Cerebellar nuclear complex (tissue), 1 donor: Measurements from ENCODE around the gene KCNG2.

Experiments
- DNase-seq, 2 experiments: peaks; one replicate each; lab custom pipeline; 2025; lab: John Stamatoyannopoulos, UW

The KCNG2 gene

DNA sequence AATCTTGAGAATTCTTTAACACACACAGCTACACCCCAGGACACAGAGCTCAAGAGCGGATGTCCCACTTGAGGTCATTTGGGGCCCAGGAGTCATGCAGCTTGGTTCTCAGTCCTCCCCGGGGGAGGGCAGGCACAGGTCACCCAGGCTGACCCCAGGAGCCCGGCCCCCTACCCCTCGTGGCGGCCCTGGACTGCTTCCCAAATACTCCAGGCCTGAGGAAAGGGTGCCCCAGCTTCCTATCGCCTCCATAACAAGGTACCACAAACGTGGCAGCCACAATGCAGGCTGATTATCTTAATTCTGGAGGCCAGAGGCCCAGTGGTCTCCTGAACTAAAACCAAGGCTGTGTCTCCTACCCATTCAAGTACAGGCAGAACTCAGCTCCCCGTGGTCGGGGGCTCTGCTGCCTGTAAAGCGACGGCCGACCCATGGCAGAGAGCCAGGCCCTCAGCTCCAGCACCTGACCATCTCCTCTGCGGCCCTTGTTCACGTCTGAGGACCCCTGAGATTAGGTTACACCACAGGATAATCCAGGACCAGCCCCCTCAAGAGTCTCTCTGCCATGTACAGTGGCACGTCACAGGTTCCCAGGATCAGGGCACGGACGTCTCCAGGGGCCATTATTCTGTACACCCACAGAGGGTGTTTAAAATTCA lies 143.2 kb downstream of the KCNG2 start:
- no peak for DNase-seq

DNA sequence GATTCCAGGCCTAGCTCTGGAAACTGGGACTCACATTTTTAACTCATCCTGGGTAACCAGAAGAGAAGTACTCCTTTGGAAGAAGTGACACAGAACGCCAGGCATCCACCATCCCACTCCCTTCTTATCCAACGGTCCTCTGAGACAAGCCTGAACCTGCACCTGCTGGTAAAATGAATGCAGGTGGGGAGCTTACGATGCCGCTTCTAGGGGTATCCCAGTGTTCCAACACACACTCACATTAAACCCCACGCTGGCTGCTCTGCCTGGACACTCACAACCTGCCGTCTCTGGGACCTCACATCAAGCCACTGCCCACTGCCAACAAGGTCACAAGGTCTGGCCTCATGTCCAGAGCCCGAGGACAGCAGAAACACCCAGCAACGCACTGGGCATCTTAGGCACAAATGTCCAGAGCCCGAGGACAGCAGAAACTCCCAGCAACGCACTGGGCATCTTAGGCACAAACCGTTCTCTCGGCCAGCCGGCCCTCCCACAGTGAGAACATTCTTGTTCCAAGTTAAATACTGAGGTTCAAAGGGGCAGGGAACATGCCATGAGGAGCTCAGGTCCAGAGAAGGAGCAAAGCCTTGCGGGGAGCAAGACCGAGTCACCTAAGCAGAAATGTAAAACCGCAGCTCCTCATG lies 143.9 kb downstream of the KCNG2 start:
- DNase-seq = no peak

DNA sequence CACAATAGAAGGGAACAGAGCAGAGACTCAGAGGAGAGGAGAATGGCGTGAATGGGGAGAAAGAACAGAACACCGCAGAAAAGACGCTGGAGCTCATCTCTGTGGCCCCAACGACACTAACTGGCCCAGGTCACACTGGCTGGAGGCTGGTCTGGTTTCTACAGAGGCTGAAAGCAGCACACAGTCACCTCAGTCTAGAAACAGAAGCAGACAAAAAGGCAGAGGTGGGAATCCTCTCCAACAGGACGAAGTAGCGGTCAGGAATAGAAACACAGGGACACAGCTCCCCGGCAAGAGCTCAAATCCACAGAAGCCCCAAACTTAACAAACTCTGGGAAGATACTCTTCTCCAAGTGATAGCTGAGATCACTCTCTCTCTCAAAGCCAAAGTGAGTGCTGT lies 144.5 kb downstream of the KCNG2 start:
- no peak for DNase-seq

DNA sequence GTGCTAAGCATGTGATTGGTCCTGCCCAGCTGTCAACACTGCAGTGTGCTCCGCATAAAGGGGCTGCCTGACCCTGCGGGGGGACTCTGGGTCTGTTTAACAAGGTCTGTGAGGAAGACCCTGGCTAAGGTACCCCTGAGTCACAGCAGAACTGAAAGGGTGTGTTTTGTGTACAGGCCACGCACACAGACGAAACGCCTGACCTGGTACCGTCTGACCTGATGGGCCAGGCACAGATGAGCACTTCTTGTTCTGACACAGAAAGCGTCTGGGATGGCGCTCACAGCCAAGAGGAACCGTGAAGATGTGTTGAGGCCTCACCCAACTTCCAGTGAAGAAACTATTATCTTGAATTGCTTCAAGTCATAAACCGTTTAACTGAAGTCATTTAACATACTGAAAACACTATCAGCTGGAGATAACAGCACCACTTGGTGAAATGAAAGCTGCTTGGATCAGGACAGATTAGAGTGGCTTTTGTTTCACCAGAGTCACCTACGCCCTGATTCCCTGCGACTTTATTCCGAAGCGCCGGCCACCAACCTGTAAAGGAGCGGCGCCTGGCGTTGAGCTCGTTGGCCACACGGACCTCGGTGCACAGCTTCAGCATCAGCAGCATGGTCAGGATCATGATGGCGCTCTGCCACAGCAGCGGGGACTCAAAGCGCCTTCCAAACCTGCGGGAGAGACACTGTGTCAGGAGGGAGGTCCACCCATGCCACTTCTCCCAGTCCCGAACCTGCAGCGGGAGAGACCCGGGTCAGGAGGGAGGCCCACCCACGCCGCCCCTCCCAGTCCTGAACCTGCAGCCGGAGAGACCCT lies 145.3 kb downstream of the KCNG2 start:
- no peak for DNase-seq

DNA sequence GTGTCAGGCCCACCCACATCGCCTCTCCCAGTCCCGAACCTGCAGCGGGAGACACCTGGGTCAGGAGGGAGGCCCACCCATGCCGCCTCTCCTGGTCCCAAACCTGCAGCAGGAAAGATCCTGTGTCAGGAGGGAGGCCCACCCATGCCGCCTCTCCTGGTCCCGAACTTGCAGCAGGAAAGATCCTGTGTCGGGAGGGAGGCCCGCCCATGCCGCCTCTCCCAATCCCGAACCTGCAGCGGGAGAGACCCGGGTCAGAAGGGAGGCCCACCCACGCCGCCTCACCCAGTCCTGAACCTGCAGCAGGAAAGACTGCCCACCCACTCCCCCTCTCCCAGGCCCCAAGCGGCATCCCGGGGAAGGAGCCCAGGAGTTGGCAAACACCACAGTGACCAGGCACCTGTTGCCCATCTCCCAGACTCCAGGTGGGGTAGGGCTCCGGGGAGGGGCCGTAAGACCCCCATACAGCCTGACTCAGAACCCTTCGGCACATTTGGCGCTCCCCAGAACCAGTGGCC lies 145.9 kb downstream of the KCNG2 start:
- DNase-seq = no peak

DNA sequence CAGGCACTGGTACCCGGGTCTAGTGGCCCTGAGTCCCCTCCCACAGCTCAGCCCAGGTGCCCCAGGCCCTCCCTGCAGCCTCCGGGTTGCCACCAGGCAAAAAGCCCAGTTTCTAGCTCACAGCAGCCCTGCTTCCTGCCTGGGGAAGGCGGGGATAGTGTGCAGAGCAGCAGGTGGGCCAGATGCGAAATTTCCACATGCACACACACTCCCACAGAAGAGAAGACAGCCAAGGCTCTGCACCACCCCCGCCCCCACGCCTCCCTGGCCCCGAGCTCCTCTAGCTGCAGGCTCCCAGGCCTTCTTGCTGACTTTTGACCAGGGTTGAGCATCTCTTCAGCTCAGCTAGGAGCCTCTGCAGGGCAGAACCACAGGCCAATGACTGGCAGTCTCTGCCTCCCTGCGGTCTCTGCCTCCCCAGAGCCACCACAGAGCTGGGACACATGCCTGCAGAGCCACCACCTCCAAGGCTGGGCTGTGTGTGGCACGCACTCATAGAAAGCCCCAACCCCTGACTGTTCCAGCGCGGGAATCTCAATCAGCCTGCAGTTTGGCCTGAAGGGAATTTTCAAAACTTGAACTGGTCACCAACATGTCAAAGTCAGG lies 146.5 kb downstream of the KCNG2 start:
- no peak for DNase-seq

DNA sequence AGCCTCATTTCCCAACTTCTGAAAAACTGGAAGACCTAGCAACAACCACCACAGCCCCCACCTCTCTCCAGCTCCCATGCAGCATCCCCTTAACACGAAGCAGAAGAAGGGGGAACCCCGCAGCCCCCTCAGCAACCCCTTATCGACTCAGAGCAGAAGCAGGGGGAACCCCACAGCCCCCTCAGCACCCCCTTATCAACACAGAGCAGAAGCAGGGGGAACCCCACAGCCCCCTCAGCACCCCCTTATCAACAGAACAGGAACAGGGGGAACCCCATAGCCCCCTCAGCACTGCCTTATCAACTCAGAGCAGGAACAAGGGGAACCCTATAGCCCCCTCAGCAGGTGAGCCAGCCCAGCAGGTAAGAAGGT lies 147.0 kb downstream of the KCNG2 start:
- no peak for DNase-seq

DNA sequence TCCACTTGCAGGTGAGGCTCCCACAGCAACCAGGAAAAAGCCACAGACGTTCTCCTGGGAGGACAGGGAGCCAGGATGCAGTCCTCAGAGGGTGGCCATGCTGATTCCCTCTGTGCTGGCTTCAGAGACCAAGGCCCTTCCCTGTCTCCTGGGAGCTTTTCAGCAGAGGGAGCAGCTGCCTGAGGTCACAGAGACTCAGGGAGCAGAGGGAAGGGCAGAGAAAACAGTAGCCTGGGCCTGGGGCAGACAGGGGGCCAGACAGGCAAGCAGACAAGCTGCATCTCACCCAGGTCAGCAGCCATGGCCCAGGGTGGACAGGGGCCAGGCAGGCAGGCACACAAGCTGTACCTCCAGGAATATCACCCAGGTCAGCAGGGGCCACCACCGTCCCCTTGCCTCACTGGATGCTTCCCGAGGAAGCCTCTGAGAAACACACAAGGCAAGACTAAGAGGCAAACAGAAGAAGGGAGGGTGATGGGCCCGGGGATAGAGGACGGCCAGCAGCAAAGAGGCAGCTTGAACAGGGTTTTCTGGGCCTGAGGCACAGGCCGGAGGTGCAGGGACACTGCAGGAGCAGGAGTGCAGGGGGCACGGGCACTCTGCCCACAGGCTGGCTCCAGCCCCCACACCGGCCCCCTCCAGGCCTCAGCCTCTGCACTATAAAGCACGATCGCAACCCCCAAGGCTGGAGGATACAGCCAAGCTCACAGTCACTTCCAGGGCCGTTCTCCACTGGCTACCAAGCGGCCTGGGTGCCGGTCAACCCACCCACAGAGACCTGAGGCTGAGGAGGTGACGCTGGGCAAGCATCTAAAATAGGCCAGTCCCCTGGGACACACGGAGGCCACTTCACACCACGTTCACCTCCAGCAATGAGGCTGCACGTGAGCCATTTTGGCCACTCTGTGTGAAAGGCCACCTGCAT lies 147.6 kb downstream of the KCNG2 start:
- DNase-seq = no peak

DNA sequence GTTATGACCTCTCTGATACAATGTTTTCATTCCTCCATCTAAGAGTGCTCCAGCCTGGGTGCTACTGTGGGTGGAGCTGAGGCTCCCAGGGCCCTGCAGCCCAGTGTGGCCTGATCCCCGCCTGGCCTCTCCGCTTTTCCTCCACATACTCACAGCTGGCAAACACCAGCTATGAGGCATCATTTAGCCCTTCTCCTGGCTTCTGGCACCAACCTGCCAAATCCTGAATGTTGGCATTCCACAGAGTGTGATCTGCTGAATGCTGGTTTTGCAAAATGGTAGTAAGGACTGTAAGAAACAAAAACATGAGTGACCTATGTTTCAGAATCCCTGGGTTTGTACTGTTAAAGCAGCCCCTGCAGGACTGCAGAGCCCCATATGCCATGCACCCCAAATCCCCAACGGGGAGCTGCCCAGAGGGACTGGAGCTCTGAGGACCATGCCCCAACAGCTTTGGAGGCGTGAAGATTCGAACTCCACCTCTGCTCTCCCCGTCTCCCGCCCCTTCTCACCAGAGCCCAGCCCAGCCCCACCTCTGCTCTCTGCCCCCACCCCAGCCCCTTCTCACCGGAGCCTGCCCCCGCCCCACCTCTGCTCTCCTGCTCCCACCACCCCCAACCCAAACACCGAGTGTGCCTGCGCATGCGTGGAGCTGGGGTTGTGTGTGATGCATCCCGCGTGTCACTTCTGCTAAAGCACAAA lies 149.5 kb downstream of the KCNG2 start:
- no peak for DNase-seq

DNA sequence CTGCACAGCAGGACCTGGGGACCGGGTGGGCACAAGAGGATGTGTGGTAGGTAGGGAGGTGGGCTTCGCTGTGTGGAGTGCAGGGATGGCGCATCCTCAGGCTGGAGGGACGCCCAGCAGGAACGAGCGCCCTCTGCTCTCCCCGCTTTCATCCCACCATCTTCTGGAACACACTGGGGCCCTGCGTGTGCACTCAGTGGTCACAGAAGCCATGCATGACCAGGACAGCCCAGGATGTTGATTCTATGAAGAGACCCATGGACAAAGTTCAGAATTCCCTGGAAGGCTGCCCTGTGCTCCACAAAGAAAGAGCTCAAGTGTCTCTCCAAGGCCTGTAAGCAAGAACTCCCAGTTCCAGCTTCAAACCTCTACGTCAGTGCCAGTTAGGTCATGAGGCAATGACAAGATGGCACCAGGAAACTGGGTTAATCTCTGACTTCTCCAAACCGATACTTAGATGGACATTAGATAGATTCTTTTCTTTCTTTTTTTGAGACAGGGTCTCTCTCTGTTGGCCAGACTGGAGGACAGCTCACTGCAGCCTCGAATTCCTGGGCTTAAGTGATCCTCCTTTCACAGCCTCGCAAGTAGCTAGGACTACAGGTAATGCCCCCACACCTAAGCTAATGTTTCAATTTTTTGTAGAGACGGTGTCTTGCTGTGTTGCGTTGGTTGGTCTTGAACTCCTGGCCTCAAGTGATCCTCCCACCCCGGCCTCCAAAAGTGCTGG lies 150.3 kb downstream of the KCNG2 start:
- DNase-seq = no peak

DNA sequence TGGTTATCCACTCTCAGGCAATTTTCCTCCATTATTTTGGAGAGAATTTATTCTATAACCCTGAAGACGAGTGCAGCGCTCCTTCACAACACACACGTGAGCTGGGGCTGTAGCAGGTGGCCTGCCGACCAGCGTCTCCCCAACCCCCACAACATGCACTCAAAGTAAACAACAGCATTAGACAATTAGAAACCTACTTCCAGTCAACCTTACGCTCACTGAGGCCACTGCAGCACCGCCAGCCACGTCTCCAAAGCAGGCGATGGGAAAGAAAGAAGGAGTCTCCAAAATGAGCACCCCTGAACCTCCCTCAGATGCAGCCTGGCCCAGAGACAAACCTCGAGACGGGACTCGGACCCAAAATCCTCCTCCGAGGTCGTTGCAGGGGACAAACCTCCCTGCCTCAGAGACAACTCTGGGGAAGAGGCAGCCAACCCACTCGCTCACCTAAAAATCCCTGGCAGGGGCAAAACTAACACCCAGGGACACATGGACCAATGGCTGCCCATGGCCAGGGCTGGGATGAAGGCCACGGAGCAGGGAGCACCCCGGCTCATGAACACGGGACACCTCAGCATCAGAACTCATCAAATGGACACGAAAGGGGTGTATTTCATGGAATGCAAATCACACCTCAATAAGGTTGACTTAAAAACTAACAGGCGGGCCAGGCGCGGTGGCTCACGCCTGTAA lies 151.1 kb downstream of the KCNG2 start:
- DNase-seq = no peak
